ENCODE results near the gene CSTB.
"Not testable (repeated sequence)": the region's sequence is repeated elsewhere in the genome, so short reads cannot be mapped to it uniquely, and the experiment has no call there.

The CSTB gene, protein sequence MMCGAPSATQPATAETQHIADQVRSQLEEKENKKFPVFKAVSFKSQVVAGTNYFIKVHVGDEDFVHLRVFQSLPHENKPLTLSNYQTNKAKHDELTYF

DNA sequence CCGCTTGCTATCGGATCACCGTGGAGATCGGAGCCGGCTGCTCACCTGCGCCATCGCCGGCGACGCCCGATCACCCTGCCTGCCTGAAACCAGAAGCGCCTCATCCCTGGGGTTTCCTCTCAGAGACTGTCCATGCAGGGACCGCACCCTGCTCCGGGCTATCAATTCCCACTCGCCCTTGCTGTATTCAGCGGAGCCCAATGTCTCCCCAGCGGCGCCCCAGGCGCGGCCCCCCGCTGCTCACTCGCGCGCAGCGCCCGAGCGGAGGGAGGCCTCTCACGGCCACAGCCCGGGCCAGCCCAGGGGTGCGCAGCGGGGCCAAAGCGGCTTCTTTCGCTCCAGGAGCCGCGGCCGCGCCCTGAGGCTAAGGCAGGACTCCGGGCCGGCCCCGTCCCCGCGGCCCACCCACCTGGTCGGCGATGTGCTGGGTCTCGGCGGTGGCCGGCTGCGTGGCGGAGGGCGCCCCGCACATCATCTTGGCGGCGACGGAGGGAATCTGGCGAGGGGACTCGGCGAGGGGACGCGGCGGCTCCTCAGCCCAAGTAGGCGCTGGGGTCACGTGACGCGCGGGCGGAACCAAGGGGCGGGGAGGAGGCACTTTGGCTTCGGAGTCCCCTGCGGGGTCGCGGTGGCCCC lies at the start of gene CSTB:
CSTB (minus strand) TSS at position 514 of the 636 bp plus-strand sequence; CDS start at position 475, 39 bp downstream.
- H3K4me3 ChIP-seq (ENCODE audit: low read depth, low read length) = peak within 1 kb of the TSS; percentile 67
- no peak; the same call in 1 of the 2 replicates for TF ChIP-seq MYC (IDR thresholded peaks at IDR 0.05; ENCODE audit: low read depth, low read length)
- TF ChIP-seq, protein P1, sequence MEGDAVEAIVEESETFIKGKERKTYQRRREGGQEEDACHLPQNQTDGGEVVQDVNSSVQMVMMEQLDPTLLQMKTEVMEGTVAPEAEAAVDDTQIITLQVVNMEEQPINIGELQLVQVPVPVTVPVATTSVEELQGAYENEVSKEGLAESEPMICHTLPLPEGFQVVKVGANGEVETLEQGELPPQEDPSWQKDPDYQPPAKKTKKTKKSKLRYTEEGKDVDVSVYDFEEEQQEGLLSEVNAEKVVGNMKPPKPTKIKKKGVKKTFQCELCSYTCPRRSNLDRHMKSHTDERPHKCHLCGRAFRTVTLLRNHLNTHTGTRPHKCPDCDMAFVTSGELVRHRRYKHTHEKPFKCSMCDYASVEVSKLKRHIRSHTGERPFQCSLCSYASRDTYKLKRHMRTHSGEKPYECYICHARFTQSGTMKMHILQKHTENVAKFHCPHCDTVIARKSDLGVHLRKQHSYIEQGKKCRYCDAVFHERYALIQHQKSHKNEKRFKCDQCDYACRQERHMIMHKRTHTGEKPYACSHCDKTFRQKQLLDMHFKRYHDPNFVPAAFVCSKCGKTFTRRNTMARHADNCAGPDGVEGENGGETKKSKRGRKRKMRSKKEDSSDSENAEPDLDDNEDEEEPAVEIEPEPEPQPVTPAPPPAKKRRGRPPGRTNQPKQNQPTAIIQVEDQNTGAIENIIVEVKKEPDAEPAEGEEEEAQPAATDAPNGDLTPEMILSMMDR (IDR thresholded peaks at IDR 0.05; ENCODE audit: low read depth, low read length) = no peak
- TF ChIP-seq, protein P2, sequence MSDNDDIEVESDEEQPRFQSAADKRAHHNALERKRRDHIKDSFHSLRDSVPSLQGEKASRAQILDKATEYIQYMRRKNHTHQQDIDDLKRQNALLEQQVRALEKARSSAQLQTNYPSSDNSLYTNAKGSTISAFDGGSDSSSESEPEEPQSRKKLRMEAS (IDR thresholded peaks at IDR 0.05; ENCODE audit: low read depth, low read length) = peak; percentile 82
- TF ChIP-seq POLR2A (IDR thresholded peaks at IDR 0.05; ENCODE audit: extremely low read depth, insufficient read length) = peak; percentile 65
- DNase-seq (ENCODE audit: low read depth) = peak; percentile 85

DNA sequence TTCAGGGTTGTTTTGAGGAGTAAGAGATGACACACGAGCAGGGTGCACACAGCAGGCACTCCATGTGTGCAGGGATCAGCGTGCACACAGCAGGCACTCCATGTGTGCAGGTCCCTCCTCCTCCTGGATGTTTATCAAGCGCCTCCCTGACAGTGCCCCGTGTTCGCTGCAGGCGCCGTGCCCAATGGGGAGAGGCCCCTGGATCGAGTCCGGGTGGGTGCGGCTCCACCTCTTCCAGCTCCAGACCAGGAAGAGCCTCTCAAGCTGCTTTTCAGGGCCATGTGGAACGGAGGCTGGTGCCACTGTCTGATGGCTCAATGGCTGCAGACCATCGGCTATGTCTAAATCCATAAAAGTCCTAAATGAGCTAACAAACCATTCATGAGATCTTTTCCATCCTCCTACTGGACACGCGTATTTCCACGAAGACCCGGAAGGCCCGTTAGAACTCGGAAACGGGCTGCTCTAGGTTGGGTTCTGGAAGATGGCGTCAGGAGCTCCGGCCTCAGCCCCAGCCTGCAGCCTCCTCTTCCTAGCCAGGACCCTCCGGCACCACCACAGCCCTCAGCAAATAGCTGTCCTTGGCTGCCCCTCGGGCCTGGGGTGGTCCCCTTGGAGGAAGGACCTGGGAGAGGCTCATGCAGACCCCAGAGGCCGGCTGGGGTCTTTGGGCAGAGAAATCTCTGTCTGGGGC lies 49.3 kb upstream of the CSTB start:
- no peak overlapping the region for H3K4me3 ChIP-seq (ENCODE audit: low read depth, low read length)
- TF ChIP-seq MYC (IDR thresholded peaks at IDR 0.05; ENCODE audit: low read depth, low read length) (no peak), POLR2A (IDR thresholded peaks at IDR 0.05; ENCODE audit: extremely low read depth, insufficient read length) (no peak)
- TF ChIP-seq, protein P1 (IDR thresholded peaks at IDR 0.05; ENCODE audit: low read depth, low read length) = no peak
- TF ChIP-seq, protein P2 (IDR thresholded peaks at IDR 0.05; ENCODE audit: low read depth, low read length) = no peak
- no peak for DNase-seq (ENCODE audit: low read depth)

DNA sequence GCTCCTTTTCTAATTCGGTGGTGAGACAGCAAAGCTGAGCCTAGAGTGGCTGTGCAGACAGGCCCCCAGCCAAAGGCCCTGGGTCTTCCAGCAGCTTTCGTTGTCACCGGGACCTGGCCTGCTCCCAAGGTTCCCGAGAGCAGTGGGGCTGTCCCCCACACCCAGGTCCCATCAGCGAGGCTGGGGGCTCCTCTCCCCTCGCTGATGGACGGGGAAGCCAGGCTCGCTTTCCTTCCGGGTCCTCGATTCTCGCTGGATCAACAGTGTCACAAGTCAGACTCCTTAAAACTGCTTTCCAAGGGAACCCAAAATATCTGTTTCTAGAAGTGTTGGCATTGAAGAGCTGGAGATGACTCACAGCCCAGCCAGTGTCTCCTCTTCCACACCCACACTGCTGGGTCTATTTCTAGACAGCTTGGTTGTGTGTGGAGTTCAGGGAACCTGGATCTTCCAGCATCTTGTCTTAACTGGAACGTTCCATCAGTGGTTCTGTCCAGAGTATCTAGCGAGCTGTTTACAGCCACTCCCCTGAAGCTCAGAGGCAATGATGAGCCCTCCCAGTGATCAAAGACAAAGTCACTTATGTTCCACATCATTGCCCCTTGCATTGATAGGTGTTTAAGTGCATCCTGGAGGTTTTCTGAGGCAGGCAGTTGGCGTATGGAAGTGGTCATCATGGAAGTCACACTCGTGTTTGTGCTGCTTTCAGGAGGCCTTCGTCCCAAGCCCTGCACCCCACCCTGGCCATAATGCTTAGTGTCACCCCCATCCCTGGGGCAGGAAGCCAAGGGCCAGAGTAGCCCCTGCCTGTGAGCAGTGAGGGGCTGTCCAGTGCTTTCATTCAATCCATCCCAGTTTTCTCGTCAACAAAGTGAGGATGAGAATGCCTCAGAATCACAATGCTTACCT lies 48.5 kb upstream of the CSTB start:
- no peak for TF ChIP-seq MYC (IDR thresholded peaks at IDR 0.05; ENCODE audit: low read depth, low read length)
- TF ChIP-seq, protein P1 (IDR thresholded peaks at IDR 0.05; ENCODE audit: low read depth, low read length) = no peak
- TF ChIP-seq POLR2A (IDR thresholded peaks at IDR 0.05; ENCODE audit: extremely low read depth, insufficient read length) = no peak
- TF ChIP-seq, protein P2 (IDR thresholded peaks at IDR 0.05; ENCODE audit: low read depth, low read length) = no peak
- no peak overlapping the region for H3K4me3 ChIP-seq (ENCODE audit: low read depth, low read length)
- no peak for DNase-seq (ENCODE audit: low read depth)

DNA sequence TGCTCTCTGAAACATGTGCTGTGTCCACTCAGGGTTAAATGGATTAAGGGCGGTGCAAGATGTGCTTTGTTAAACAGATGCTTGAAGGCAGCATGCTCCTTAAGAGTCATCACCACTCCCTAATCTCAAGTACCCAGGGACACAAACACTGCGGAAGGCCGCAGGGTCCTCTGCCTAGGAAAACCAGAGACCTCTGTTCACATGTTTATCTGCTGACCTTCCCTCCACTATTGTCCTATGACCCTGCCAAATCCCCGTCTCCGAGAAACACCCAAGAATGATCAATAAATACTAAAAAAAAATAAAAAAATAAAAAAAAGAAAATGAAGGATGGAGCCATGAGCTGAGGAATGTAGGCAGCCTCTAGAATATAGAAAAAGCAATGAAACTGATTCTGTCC lies 46.6 kb upstream of the CSTB start:
- DNase-seq (ENCODE audit: low read depth); H3K4me3 ChIP-seq (ENCODE audit: low read depth, low read length): not testable (repeated sequence)

DNA sequence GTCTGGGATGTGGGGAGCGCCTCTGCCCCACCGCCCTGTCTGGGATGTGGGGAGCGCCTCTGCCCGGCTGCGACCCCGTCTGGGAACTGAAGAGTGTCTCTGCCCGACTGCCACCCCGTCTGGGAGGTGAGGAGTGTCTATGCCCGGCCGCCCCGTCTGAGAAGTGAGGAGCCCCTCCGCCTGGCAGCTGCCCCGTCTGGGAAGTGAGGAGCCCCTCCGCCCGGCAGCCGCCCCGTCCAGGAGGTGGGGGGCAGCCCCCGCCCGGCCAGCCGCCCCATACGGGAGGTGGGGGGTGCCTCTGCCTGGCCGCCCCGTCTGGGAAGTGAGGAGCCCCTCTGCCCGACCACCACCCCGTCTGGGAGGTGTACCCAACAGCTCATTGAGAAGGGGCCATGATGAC lies 46.1 kb upstream of the CSTB start:
- DNase-seq (ENCODE audit: low read depth) = not testable (repeated sequence)

DNA sequence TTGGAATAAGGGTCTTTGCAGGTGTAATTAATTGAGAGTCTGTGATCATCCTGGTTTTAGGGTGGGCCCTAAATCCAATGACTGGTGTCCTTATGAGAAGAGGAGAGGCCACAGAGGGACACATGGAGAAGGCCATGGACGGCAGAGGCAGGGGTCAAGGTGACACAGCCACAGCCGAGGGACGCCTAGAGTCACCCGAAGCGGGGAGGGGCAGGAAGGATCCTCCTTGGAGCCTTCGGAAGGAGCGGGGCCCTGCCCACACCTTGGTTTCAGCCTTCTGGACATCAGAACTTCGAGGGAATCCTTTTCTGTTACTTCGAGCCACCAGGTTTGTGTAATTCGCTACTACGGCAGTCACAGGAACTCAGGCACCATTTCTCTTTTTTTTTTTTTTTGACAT lies 44.4 kb upstream of the CSTB start:
- no peak overlapping the region for H3K4me3 ChIP-seq (ENCODE audit: low read depth, low read length)
- TF ChIP-seq, protein P2 (IDR thresholded peaks at IDR 0.05; ENCODE audit: low read depth, low read length) = no peak
- TF ChIP-seq, protein P1 (IDR thresholded peaks at IDR 0.05; ENCODE audit: low read depth, low read length) = no peak
- no peak for TF ChIP-seq MYC (IDR thresholded peaks at IDR 0.05; ENCODE audit: low read depth, low read length)
- no peak for TF ChIP-seq POLR2A (IDR thresholded peaks at IDR 0.05; ENCODE audit: extremely low read depth, insufficient read length)
- no peak for DNase-seq (ENCODE audit: low read depth)

More for the DNA sequence above, 46.1 kb upstream of the CSTB start:
- not testable (repeated sequence) for H3K4me3 ChIP-seq (ENCODE audit: low read depth, low read length)
